WTC11 (cell line): ENCODE data around the gene CAPN1.

Experiments used
- CTCF ChIP-seq: fragments of 200-600 bp; IDR thresholded peaks from 2 replicates; pipeline ENCODE4 v1.8.0; 2022; ENCODE audit warnings: antibody characterized with exemption
- E2F5 ChIP-seq: sonication (generic); formaldehyde crosslinking; IDR thresholded peaks from 2 replicates; pipeline ENCODE4 v1.8.1; 2022; ENCODE audit warnings: mild to moderate bottlenecking, moderate library complexity, missing genetic modification reagents
- ESRRA ChIP-seq: sonication (generic); formaldehyde crosslinking; IDR thresholded peaks from 2 replicates; pipeline ENCODE4 v1.8.1; 2022; ENCODE audit warnings: mild to moderate bottlenecking, missing genetic modification reagents, borderline replicate concordance
- SMAD3 ChIP-seq: sonication (generic); formaldehyde crosslinking; IDR thresholded peaks from 2 replicates; pipeline ENCODE4 v1.8.0; 2022; ENCODE audit warnings: missing genetic modification reagents, mild to moderate bottlenecking, borderline replicate concordance
- ZNF219 ChIP-seq: sonication (generic); formaldehyde crosslinking; IDR thresholded peaks from 2 replicates; pipeline ENCODE4 v1.8.0; 2023; ENCODE audit warnings: missing genetic modification reagents, mild to moderate bottlenecking, borderline replicate concordance

GRCh38 chr11:65187146-65187675 is 5.5 kb downstream of the CAPN1 start:
- no peak for TF ChIP-seq SMAD3 (CRISPR knock-in tag)
- no peak for TF ChIP-seq ZNF219 (CRISPR knock-in tag)
- TF ChIP-seq E2F5 (CRISPR knock-in tag), result no peak
- TF ChIP-seq CTCF, result no peak
- no peak for TF ChIP-seq ESRRA
